Breast epithelium (tissue), 4 donors: ENCODE data around the gene PAFAH1B1. TPM values are rescaled to one million over a fixed set of nuclear protein-coding genes. Genes with fewer than 3 reads are reported as not detected.
A peak's percentile ranks its signal among the peaks of the same experiment; 100 is the strongest.

Experiments used
- DNase-seq, 2 donors: peaks; one replicate each; pipeline ENCODE4 v3.0.0-alpha.2; 2019; ENCODE audit warnings: low spot score in 2 of 2
- H3K27ac ChIP-seq, 2 donors: fragments of 200-600 bp; sonication (generic) in 1 of 2; one replicate each; pipeline ENCODE4 v1.5.1; 2016 to 2019; ENCODE audit warnings: mild to moderate bottlenecking in 1 of 2
- H3K27me3 ChIP-seq, 2 donors: fragments of 200-600 bp; sonication (generic) in 1 of 2; one replicate each; pipeline versions ENCODE4 v1.5.1 to v1.6.0; 2017 to 2019; ENCODE audit warnings: control low read depth in 1 of 2, mild to moderate bottlenecking in 1 of 2
- H3K36me3 ChIP-seq: fragments of 200-600 bp; one replicate; pipeline ENCODE4 v1.5.1; 2019
- H3K4me1 ChIP-seq, 2 donors: fragments of 200-600 bp; sonication (generic); one replicate each; pipeline ENCODE4 v1.5.1; 2016 to 2019; ENCODE audit warnings: control low read depth in 1 of 2
- H3K4me3 ChIP-seq, 3 donors: fragments of 200-600 bp; sonication (generic); 1 replicate in 2 of 3; 2 replicates in 1 of 3; pipeline ENCODE4 v1.5.1; 2016 to 2019; ENCODE audit warnings: mild to moderate bottlenecking in 3 of 3, moderate library complexity in 2 of 3
- H3K9me3 ChIP-seq, 2 donors: fragments of 200-600 bp; sonication (generic) in 1 of 2; one replicate each; pipeline ENCODE4 v1.5.1; 2016 to 2019; ENCODE audit warnings: control low read depth in 1 of 2
- POLR2A ChIP-seq: fragments of 450-650 bp; IDR thresholded peaks from one replicate; pipeline ENCODE4 v1.6.1; 2016; ENCODE audit warnings: antibody characterized with exemption, mild to moderate bottlenecking, moderate library complexity
- POLR2AphosphoS5 ChIP-seq, 3 donors: sonication (generic); formaldehyde crosslinking; IDR thresholded peaks; one replicate each; pipeline ENCODE4 v1.6.1; 2017; ENCODE audit warnings: antibody characterized with exemption in 3 of 3
- intact Hi-C: fragments of 100-400 bp; cut with DNase I; formaldehyde crosslinking; loops from one replicate; pipeline ENCODE4 v1.15.1; 2023; ENCODE audit warnings: low total_unique reads
- total RNA-seq, 3 donors: library from RNA; depleted of rRNA; stranded (reverse); fragments of >200 nt; gene quantifications; one replicate each; pipeline ENCODE4 v1.1.0, GENCODE V29; 2016
- TF ChIP-seq, protein P1 (sequence below), 3 donors: fragments of 450-650 bp; IDR thresholded peaks; one replicate each; pipeline ENCODE4 v1.5.1; 2016 to 2017; ENCODE audit warnings: antibody characterized with exemption in 3 of 3, mild to moderate bottlenecking in 3 of 3, moderate library complexity in 3 of 3

The PAFAH1B1 gene
- total RNA-seq, 3 donors from 2014 or later: 99.5 to 134 (median 119) TPM

DNA sequence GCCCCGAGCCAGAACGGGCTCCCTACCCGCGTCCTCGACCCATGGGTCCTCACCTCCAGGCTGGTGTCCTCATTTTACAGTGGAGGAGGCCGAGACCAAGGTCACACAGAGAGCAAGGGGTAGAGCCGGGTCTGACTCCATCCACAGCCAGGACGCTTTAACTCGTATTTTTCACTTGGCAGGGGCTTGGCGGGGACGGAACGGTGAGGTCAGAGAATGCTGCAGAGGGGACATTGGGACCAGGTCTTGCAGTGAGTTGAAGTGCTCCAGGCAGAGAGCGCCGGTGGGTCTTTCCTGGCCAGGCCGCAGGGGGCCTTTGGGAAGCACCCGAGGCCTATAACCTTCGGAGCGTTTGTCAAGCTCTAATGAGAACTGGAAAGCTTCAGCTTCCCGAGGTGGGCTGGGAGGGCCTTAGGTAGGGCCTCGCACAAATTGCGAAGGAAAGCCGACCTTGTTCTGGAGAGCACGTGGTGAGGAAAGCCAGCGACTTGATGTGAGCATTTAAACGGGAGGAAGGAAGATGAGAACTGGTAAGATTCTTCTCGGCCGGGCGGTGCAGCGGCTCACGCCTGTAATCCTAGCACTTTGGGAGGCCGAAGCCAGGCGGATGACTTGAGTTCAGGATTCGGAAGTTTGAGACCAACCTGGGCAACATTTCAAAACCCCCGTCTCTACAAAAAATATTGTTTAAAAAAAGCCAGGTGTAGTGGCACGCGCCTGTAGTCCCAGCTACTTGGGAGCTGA, 119.0 kb downstream of the PAFAH1B1 start:
- peak overlapping the region; percentile 88 to 99 (median 90) for H3K4me3 ChIP-seq
- peak overlapping the region; percentile 91 to 93 for H3K27ac ChIP-seq
- intact Hi-C loops: no loop called here
- no peak for TF ChIP-seq POLR2AphosphoS5 (IDR thresholded peaks at IDR 0.05)
- H3K9me3 ChIP-seq: no peaks in the 10 kb centered on the region
- H3K27me3 ChIP-seq: no peaks in the 10 kb centered on the region
- H3K4me1 ChIP-seq: peaks cover 17 to 27% of the 10 kb centered on the region in 2 donors
- no peaks in the 10 kb centered on the region for H3K36me3 ChIP-seq
- no peak for DNase-seq

DNA sequence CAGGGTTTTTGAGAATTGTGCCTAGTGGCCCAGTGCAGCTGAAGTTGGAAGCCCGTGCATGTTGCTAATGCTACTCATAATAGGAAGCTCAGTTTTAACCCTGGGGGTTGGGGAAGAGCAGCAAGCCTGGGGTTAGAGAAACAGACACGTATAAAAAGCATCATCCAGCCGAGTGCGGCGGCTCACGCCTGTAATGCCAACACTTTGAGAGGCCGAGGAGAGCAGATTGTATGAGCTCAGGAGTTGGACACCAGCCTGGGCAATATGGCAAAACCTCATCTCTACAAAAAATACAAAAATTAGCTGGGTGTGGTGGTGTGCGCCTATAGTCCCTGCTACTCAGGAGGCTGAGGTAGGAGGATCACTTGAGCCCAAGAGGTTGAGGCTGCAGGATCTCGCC, 120.4 kb downstream of the PAFAH1B1 start:
- Histone ChIP-seq H3K27ac (no peak overlapping the region), H3K9me3 (no peaks in the 10 kb centered on the region), H3K27me3 (no peaks in the 10 kb centered on the region), H3K36me3 (no peaks in the 10 kb centered on the region), H3K4me3 (no peak overlapping the region), H3K4me1 (peaks cover 8 to 16% of the 10 kb centered on the region in 2 donors)
- TF ChIP-seq, protein P1, sequence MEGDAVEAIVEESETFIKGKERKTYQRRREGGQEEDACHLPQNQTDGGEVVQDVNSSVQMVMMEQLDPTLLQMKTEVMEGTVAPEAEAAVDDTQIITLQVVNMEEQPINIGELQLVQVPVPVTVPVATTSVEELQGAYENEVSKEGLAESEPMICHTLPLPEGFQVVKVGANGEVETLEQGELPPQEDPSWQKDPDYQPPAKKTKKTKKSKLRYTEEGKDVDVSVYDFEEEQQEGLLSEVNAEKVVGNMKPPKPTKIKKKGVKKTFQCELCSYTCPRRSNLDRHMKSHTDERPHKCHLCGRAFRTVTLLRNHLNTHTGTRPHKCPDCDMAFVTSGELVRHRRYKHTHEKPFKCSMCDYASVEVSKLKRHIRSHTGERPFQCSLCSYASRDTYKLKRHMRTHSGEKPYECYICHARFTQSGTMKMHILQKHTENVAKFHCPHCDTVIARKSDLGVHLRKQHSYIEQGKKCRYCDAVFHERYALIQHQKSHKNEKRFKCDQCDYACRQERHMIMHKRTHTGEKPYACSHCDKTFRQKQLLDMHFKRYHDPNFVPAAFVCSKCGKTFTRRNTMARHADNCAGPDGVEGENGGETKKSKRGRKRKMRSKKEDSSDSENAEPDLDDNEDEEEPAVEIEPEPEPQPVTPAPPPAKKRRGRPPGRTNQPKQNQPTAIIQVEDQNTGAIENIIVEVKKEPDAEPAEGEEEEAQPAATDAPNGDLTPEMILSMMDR (IDR thresholded peaks at IDR 0.05): no peak
- no peak for TF ChIP-seq POLR2A
- no peak for TF ChIP-seq POLR2AphosphoS5 (IDR thresholded peaks at IDR 0.05)
- intact Hi-C loops: no loop called here
- no peak for DNase-seq

DNA sequence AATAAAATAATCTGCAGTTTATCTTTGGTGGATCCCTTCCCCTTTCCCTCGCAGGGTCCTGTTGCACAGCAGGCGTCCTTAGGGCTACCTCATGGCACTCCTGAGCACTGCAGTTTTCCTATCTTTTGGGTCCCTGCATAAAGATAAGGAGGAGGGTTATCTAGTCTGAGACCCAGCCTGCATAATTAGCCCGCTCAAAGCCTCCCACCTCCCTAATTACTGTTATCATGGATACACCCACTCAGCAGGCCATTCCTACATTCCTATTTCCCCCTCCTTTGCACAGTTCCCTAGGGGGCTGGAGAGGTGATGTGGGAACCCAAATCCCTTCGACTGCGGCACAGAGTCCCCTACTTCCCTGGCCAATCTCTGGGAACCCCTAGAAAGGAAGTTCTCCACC, 123.2 kb downstream of the PAFAH1B1 start:
- Histone ChIP-seq H3K36me3 (no peaks in the 10 kb centered on the region), H3K4me1 (peaks cover 0 to 6% of the 10 kb centered on the region in 2 donors), H3K4me3 (no peak overlapping the region), H3K27ac (no peak overlapping the region), H3K27me3 (no peaks in the 10 kb centered on the region), H3K9me3 (no peaks in the 10 kb centered on the region)
- TF ChIP-seq, protein P1 (IDR thresholded peaks at IDR 0.05): no peak
- TF ChIP-seq POLR2A (no peak), POLR2AphosphoS5 (IDR thresholded peaks at IDR 0.05) (no peak)
- no peak for DNase-seq
- intact Hi-C loops: no loop called here

GRCh38 chr17:2718150-2718938, 124.9 kb downstream of the PAFAH1B1 start:
- no peaks in the 10 kb centered on the region for H3K27me3 ChIP-seq
- no peaks in the 10 kb centered on the region for H3K9me3 ChIP-seq
- no peak for DNase-seq
- no peak overlapping the region for H3K27ac ChIP-seq
- no peaks in the 10 kb centered on the region for H3K36me3 ChIP-seq
- no peak for TF ChIP-seq POLR2A
- TF ChIP-seq, protein P1 (IDR thresholded peaks at IDR 0.05): no peak
- no peak for TF ChIP-seq POLR2AphosphoS5 (IDR thresholded peaks at IDR 0.05)
- intact Hi-C loops: no loop called here
- no peak overlapping the region for H3K4me3 ChIP-seq
- no peaks in the 10 kb centered on the region for H3K4me1 ChIP-seq

DNA sequence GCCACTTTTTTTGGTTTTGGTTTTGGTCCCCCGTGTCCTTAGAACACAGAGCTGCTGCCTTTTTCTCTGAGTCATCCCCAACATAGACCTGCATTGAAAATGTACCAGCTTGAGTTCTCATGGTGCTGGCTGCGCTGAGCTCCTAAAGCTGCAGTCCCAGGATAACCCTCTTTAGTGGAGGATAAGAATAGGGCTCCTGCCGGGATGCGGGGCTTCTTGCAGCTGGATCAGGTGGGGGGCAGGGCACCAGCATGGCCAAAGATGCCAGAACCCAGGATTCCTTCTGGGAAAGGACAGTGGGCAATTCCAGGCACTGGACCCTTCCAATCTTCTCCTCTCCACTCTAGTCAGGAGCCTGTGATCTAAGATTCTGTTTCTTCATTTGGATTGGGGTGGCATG, 126.4 kb downstream of the PAFAH1B1 start:
- H3K4me3 ChIP-seq: no peak overlapping the region
- no peak overlapping the region for H3K27ac ChIP-seq
- H3K4me1 ChIP-seq: no peaks in the 10 kb centered on the region
- intact Hi-C loops: no loop called here
- DNase-seq: no peak
- H3K36me3 ChIP-seq: no peaks in the 10 kb centered on the region
- H3K9me3 ChIP-seq: no peaks in the 10 kb centered on the region
- H3K27me3 ChIP-seq: peaks cover 0 to 4% of the 10 kb centered on the region in 2 donors
- TF ChIP-seq POLR2AphosphoS5 (IDR thresholded peaks at IDR 0.05): no peak
- no peak for TF ChIP-seq POLR2A
- TF ChIP-seq, protein P1 (IDR thresholded peaks at IDR 0.05): no peak
